ENCODE data around the gene DCUN1D2.

GRCh38 chr13:113471844-113472243 lies 18.7 kb downstream of the DCUN1D2 start:
- no peak for TF ChIP-seq CTCF (IDR thresholded peaks at IDR 0.05)
- TF ChIP-seq POLR2A (IDR thresholded peaks at IDR 0.05), result no peak
- no peak for TF ChIP-seq POLR2AphosphoS5 (IDR thresholded peaks at IDR 0.05)
